Measurements from ENCODE around the gene RHD. TPM values are rescaled to one million over a fixed set of nuclear protein-coding genes. Genes with fewer than 3 reads are reported as not detected.
"Not testable (repeated sequence)": the region's sequence is repeated elsewhere in the genome, so short reads cannot be mapped to it uniquely, and the experiment has no call there.

RHD gene
- total RNA-seq (ENCODE audit: insufficient read depth, low replicate concordance), result not detected

DNA sequence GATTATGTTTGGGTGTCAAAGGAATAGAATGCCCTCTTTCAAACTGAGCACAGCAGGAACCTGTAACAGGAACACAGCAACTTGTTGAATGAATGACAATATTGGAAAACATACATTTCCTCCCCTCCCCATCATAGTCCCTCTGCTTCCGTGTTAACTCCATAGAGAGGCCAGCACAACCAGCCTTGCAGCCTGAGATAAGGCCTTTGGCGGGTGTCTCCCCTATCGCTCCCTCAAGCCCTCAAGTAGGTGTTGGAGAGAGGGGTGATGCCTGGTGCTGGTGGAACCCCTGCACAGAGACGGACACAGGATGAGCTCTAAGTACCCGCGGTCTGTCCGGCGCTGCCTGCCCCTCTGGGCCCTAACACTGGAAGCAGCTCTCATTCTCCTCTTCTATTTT is at the start of gene RHD:
TSS of gene RHD (plus strand) at position 272 of the 400 bp plus-strand sequence. CDS start at position 311, 39 bp downstream.
- DNase-seq (ENCODE audit: low spot score), result not testable (repeated sequence)

DNA sequence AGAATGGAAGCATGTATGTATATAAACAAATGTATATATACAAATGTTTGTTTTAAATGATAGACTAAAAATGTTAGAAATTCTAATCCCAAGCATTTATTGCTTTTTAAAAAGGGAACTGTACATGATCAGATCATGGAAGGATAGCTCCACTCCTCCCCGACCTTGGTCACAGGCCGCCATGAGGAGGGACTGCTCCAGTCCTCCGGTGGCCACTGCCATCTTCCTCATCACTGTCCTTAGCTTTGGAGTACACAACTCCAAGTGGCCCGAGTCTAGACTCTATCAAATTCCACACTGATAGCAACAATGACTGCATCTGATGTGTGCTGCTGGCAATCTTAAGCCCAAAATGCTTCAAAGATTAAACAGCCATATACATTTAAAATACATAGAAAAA is 49.7 kb upstream of the RHD start:
- DNase-seq (ENCODE audit: low spot score), result no peak

DNA sequence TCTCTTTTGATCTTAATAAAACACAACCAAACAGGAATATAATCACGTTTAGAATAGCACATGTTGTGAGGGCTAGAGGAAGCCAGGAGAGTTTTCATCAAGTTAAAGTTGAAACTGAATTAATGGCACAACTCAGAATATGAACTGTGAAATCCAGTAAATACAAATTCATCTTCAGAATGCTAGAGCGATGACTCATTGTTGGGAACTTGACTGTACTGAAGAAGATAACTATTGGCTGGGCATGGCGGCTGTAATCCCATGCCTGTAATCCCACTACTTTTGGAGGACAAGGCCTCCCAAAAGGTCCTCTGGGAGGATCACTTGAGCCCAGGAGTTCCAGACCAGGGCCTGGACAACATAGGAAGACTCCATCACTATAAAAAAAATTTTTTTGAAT is 48.8 kb upstream of the RHD start:
- no peak for DNase-seq (ENCODE audit: low spot score)

DNA sequence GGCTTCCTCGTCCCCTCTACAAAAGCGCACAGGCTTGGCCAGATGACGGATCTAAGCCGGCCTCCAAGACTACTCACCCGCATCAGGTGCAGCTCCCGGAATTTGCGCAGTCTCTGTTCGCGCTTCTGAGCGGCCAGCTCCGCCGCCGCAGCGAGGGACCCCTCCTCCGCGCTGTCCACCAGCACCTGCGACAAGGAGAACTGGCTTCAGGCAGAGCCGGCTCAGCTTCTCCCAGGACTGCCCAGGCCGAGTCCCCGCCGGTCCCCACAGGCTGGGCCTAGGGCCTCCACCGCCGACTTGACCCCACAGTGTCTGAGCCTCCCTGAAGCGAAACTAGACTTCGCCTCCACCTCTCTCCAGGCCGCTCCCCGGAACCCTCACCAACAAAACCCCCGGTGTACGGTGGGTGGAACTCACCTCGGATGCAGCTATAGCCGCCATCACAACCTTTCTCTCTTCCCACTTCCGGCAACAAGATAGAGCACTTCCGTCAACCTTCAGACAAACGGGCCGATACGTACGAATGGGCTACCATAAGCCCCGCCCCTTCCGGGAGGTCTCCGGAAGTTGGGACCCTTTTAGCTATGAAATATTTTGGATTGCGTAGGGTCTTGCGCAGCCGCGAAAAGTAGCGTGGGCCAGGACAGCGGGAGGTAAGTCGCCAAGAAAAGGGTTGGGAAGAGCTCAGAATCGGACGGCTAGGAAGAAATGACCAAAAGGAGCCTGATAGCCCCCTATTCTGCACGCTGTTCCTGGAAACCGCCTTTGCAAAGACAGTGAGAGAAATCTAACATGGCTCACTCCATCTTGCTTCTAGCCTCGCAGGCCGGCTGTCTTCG is 40.1 kb upstream of the RHD start, which contains the start of gene SYF2:
TSS of gene SYF2 (minus strand) at position 476 of the 839 bp plus-strand sequence. CDS start at position 441, 35 bp downstream.
- DNase-seq (ENCODE audit: low spot score), result peak; percentile 98

DNA sequence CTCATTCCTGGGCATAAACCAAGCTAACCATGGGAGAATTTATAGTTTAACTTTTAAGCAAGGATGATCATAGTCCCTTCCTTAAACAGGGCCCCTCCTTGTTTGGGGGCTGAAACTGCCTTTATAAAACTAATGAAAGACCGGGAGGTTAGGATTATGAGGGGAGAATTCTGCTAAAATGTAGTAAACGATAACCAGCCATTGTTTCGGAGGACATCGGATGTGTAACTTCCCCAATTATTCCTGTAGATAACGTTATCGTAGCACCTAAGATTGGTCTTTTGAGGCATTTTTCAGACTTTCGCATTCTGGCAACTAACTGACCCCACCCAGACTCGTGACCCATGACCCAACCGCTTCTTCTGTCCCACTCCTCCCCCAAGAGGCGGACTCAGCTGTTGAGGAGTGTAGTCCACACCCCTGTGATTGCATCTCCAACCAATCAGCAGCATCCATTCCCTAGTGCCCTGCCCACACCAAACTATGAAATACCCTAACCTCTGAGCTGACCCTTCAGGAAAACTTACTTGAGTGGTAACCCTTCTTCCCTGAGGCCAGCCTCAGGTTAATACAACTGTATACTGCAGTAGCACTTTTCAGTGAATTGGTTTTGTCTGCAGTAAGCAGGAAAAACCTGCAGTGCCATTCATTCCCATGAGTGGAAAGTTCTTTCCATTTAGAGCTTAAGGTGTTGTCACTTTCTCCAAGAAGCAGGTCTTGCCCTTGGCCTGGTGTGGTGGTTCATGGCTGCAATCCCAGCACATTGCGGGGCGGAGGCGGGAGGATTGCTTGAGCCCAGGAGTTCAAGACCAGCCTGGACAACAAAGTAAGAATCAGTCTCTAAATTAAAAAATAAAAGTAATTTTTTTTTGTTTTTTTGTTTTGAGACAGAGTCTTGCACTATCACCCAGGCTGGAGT is 39.2 kb upstream of the RHD start:
- DNase-seq (ENCODE audit: low spot score), result peak; percentile 88

DNA sequence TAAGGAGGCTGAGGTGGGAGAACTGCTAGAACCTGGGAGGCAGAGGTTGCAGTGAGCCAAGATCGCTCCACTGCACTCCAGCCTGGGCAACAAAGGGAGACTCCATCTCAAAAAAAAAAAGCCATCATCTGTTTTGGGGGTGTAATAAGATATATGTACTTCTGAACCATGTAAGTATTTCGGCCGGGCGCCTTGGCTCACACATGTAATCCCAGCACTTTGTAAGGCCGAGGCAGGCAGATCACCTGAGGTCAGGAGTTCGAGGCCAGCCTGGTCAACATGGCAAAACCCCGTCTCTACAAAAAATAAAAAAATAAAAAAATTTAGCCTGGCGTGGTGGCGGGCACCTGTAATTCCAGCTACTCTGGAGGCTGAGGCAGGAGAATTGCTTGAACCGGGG is 36.9 kb upstream of the RHD start:
- not testable (repeated sequence) for DNase-seq (ENCODE audit: low spot score)

DNA sequence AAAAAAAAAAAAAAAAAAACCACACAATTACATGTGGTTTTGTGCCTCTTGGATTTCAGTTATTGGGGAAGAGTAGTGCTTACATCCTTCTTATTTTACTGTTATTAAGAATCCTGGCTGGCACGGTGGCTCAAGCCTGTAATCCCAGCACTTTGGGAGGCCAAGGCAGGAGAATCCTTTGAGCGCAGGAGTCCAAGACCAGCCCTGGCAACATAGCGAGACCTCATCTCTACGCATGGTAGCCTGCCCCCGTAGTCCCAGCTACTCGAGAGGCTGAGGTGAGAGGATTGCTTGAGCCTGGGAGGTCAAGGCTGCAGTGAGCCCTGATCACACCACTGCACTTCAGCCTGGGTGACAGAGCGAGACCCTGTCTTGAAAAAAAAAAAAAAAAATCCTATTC is 36.0 kb upstream of the RHD start:
- DNase-seq (ENCODE audit: low spot score), result not testable (repeated sequence)

DNA sequence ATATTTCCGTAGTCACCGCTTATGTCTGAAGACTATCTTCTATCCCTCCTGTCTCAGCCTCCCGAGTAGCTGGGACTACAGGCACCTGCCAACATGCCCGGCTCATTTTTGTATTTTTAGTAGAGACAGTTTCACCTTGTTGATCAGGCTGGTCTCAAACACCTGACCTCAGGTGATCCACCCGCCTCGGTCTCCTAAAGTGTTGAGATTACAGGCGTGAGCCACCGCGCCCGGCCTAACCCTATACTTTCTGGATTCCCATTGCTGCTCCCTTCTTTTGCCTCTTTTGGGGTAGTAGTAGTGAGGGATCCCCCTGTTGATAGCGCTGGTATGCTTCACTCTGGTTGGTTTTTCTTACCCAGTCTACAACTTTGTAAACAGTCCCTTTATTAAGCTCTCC is 34.3 kb upstream of the RHD start:
- no peak for DNase-seq (ENCODE audit: low spot score)

DNA sequence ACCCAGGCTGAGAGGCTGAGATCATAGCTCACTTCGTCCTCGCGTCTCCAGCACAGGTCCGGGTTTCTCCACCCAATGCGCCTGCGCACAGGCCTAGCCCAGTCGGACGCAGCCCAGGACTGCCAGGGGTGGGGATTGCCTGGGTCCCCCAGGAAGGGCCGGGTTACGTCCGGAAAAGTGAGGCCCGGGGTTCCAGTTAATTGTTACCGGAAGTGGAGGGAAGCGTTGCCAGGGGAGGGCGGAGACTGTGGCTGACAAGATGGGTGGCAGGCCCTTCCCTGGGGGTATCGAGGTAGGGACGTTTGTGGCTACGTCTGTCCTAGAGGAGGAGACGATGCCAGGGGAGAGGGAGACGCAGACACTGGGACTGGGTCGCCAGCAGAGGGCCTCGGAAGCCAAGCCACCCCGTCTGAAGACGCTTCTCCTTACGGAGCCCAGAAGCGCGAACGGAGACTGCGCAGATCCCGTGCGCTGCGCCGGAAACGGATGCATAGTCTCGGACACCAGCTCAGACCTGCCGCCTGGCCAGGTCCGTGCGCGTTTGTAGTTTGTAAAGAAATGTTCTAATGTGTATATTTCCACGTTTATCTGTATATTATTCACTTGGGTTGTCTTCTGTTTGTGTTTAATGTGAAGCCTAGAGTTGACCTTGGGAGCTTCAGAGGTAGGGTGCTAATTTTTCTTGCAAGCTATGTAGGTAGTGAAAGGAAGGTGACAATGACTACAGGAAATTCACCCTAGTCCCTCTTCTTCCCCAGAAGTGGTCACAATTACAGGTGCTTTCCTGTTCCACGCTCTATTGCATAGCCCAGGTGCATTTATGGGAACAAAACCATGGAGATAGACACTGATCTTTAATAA is 32.4 kb upstream of the RHD start:
- peak; percentile 98 for DNase-seq (ENCODE audit: low spot score)

DNA sequence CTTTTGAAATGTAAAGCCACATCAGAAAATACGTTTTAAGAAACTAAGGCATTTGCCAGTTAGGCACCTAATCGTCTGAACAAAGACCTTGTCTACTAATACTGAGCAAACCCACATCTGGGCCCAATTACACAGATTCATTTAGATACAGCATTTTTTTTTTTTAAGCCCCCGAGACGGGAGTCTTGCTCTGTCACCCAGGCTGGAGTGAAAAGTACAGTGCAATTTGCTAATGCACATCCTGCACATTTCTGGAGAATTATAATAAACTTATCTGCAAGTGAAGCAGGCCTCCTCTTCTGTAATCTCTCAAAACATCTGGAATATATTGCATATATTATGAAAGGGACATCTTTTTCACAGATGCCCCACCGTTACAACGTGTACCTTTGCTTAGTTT is 28.4 kb upstream of the RHD start:
- no peak for DNase-seq (ENCODE audit: low spot score)

DNA sequence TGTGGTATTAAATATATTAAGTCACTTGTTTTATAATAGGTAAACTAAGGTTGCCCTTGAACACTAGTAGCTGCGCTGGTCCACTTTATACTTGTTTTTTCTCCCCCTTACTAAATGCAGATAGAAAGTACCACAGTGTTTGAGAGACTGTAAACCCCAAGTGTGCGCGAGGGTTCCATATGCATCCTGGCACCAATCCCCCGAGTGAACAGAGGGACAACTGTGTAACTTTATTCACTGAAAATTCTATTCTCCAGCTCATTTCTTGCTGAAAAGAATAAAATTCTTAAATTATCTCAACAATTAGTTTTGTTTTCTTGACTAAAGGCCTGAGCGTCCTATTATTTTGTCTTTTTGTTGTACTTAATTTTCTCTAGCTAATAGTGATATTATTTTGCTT is 26.9 kb upstream of the RHD start:
- DNase-seq (ENCODE audit: low spot score), result no peak

DNA sequence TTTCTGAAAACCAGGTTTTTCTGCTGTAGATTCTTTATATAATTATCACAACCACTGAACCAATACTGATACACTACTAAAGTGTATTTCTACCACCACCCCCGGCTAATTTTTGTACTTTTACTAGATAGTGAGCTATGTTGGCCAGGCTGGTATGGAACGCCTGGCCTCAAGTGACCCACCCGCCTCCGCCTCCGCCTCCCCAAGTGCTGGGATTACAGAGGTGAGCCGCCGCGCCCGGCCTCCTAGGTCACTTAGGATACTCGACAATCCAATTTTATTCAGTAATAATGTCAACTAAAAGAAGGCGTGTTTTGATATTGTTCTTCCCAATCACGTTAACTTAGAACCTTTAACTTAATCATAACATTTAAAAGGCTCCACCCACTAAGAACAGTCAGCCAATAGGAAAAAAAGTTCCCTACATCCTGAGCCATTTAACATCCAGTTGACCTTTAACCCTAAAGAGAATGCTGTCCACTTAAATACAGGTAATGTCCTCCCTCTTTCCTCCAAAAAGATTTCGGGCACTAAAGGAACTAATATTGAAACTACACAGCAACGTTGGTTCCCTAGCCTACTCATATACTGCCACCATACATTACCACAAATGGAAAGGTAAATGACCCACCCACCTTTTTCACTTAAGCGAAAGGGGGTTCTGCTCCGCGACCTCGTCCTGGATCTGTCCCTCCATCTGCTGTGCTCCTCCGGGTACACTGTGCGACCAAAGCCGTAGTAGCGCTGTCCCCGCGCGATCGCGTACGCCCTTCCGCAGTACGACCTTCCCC is 26.3 kb upstream of the RHD start:
- DNase-seq (ENCODE audit: low spot score), result no peak

DNA sequence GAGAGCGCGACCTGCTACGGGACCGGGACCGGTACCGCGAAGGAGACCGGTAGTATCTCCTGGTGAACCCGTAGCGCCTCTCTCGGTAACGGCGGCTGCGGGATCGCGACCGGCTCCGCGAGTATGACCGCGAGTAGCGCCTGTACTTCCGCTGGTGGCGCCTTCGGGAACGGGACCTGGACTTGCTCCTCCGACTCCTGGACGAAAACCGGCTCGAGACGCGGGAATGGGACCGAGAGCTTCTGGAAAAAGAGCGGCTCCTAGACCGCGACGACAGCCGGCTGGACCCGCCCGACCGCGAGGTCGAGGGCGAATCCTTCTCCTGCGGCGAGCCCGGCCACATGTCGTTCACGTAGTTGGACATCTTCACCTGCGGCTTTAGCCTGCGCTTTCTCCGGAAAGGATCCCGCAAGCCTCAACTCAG is 25.7 kb upstream of the RHD start:
- DNase-seq (ENCODE audit: low spot score), result no peak

DNA sequence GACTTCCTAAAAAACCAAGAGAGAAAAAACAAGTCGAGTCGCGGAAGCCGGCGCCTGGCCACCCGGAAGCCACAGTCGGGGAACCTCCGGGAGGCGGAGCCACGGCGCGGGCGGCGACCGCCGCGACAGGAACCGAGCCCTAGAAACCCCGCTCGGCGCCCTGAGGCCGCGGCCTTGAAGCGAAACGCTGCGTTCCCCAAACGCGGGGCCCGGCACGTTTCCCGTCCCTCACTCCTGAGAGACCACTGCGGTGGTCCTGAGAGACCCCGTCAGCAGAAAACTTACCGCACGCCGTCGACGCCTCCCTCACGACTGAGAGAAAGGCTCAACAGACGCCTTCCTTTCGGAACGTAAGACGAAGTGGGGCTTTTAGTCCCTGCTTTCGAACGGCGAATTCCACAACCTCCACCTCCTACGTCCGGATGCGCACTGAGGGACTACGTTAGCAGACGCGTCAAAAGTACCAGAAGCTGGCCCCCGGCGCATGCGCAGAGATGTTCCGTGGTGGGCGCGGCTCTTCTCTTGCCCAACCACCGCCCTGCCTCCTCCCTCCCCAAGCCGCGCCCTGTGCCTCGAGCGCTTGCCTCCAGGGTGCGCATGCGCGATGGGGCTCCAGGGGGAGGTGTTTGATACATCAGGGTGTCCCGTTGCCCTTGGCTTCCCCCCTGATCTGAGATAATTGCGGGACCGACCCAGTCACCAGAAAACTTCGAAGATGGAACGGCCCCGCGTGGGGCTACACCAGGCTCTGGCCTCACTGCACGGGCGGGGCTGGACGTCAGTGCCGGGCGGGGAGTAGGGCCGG is 25.1 kb upstream of the RHD start, which contains the start of gene RSRP1:
TSS of gene RSRP1 (minus strand) at position 431 of the 805 bp plus-strand sequence. CDS start 491 bp downstream, outside the sequence.
- peak; percentile 99 for DNase-seq (ENCODE audit: low spot score)

DNA sequence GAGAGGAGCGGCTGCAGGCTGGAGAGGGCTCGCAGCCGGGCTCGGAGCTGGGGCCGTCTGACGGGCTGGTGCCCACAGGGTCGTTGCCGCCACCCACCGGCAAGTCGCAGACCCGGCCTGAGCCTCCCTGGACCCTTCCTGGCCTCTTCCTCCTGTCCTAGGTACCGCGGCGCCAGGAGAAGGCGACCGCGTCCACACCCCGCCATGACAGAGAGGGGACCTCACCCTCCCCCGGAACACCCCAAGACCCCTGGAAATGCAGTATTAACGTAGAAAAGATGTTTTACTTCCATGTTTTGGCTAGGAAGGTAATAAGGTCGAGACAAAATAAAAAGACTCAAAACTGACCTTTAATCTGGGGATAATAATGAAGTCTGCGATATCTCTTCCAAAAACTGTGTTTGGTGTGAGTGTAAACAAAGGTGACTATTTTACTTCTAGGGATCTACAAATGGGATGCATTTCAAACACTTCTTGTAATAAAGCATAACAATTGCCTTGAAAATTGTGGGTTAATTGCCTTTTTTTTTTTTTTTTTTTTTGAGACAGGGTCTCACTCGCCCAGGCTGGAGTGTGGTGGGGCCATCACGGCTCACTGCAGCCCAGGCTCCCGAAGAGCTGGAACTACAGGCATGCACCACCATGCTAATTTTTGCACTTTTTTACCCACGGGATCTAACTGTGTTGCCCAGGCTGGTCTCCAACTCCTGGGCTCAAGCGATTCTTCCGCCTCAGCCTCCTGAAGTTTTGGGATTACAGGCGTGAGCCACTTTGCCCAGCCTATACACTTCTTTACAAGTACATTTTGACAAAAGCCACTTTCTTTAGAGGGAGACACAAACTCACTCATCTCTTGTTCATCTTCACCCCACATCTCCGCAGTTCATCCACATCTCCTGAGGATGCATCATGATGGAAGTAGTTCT is 24.2 kb upstream of the RHD start:
- DNase-seq (ENCODE audit: low spot score), result no peak

DNA sequence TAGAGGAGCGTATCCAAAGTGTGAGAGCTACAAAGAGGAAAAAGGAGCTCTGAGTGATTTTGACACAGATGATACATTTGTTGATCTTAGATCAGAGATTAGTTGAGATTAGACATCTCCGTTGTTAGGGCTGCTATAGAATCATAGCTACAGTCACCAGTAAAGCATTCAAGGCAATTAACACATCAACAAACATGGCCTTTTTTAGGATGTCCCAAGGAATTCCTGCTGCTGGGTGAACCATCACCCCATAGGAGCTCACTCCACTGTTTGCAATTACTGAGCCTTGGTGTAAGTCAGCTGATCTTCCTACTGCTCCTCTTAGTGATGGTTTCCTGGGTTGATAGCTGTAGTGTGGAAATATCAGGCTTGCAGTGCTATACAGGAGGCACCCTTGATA is 18.4 kb upstream of the RHD start:
- no peak for DNase-seq (ENCODE audit: low spot score)

DNA sequence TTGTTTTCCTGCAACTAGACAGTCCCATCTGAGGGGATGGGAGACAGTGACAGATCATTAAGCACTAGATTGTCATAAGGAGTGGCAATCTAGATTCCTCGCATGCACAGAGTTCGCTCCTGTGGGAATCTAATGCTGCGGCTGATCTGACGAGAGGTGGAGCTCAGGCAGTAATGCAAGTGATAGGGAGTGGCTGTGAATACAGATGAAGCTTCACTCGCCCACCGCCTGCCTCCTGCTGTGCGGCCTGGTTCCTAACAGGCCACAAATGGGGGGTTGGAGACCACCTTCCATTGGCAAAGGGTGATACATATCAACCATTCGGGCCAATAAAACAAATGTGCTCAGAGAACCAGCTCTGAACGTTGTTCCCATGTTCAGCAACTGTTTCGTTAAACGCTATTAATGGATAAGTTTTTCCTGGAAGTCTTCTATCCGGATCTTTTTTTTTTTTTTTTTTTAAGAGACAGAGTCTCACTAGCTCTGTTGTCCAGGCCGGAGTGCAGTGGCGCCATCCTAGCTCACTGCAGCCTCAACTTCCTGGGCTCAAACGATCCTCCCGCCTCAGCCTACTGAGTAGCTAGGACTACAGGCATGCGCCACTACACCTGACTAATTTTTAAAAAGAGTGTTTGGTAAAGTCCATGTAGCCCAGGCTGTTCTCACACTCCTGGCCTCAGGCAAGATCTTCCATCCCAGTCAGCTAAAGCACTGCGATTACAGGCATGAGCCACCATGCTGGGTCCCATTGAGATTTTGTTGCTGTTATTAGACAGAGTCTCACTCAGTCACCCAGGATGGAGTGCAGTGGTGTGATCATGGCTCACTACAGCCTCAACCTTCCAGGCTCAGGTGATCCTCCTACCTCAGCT is 16.4 kb upstream of the RHD start:
- no peak for DNase-seq (ENCODE audit: low spot score)

Data from umbilical cord (tissue), 2 donors.